ENCODE measurements around the gene ATXN2L. TPM values are rescaled to one million over a fixed set of nuclear protein-coding genes. Genes with fewer than 3 reads are reported as not detected.
A peak's percentile ranks its signal among the peaks of the same experiment; 100 is the strongest.
"Not testable (repeated sequence)": the region's sequence is repeated elsewhere in the genome, so short reads cannot be mapped to it uniquely, and the experiment has no call there.

The ATXN2L gene
- total RNA-seq, result 106 TPM
- long read RNA-seq, partial matches to known transcripts, result 3 of 8 reads
- long read RNA-seq, other reads (novel, unspliced or antisense), result 5 of 8 reads

- peak; percentile 98 for DNase-seq (ENCODE audit: low spot score)
Observed at GRCh38 chr16:28822520-28823290, at the start of gene ATXN2L. Gene ATXN2L, plus strand, starts transcription at chr16:28822999. Its CDS starts 261 bp downstream, at chr16:28823260.

GRCh38 chr16:28781697-28782096 lies 41.1 kb upstream of the ATXN2L start:
- DNase-seq (ENCODE audit: low spot score), result not testable (repeated sequence)

- not testable (repeated sequence) for DNase-seq (ENCODE audit: low spot score)
Observed at GRCh38 chr16:28782357-28782756, 40.4 kb upstream of the ATXN2L start.

- DNase-seq (ENCODE audit: low spot score), result peak; percentile 30
Observed at GRCh38 chr16:28802235-28803019, 20.4 kb upstream of the ATXN2L start.

GRCh38 chr16:28807445-28808120 lies 15.2 kb upstream of the ATXN2L start:
- not testable (repeated sequence) for DNase-seq (ENCODE audit: low spot score)

- DNase-seq (ENCODE audit: low spot score), result peak; percentile 49
Observed at GRCh38 chr16:28820016-28820415, 2.8 kb upstream of the ATXN2L start.

- DNase-seq (ENCODE audit: low spot score), result peak; percentile 12
Observed at GRCh38 chr16:28820546-28820945, 2.3 kb upstream of the ATXN2L start.

GRCh38 chr16:28821874-28822519 lies 802 bp upstream of the ATXN2L start:
- no peak for DNase-seq (ENCODE audit: low spot score)

GRCh38 chr16:28823291-28823872 lies 583 bp downstream of the ATXN2L start:
- DNase-seq (ENCODE audit: low spot score), result no peak

GRCh38 chr16:28823873-28824716 lies 1.3 kb downstream of the ATXN2L start:
- DNase-seq (ENCODE audit: low spot score), result peak; percentile 98

- no peak for DNase-seq (ENCODE audit: low spot score)
Observed at GRCh38 chr16:28824717-28824973, 1.8 kb downstream of the ATXN2L start.

- DNase-seq (ENCODE audit: low spot score), result no peak
Observed at GRCh38 chr16:28826141-28826540, 3.3 kb downstream of the ATXN2L start.

- DNase-seq (ENCODE audit: low spot score), result no peak
Observed at GRCh38 chr16:28829747-28830146, 6.9 kb downstream of the ATXN2L start.

- DNase-seq (ENCODE audit: low spot score), result no peak
Observed at GRCh38 chr16:28830531-28830930, 7.7 kb downstream of the ATXN2L start.

GRCh38 chr16:28834349-28834748 lies 11.6 kb downstream of the ATXN2L start:
- DNase-seq (ENCODE audit: low spot score), result no peak

GRCh38 chr16:28834873-28835863 lies 12.4 kb downstream of the ATXN2L start:
- DNase-seq (ENCODE audit: low spot score), result no peak

GRCh38 chr16:28835864-28836760 lies 13.3 kb downstream of the ATXN2L start:
- no peak for DNase-seq (ENCODE audit: low spot score)

- DNase-seq (ENCODE audit: low spot score), result no peak
Observed at GRCh38 chr16:28836761-28837064, 13.9 kb downstream of the ATXN2L start.
